Astrocyte (in vitro differentiated cells and primary cell): ENCODE measurements around the gene SLC22A4. TPM values are rescaled to one million over a fixed set of nuclear protein-coding genes. Genes with fewer than 3 reads are reported as not detected.

Experiments
- DNase-seq: peaks from one replicate; pipeline ENCODE4 v3.0.0-alpha.2; 2010; ENCODE audit warnings: low read depth
- FAIRE-seq: peaks from 2 replicates; lab custom pipeline; 2011; peaks lifted over from hg19 to GRCh38; lab: Jason Lieb, UNC
- H2AFZ ChIP-seq: 2 replicates; pipeline ENCODE4 v1.6.0; 2012; ENCODE audit warnings: low read depth, low read length, inconsistent platforms
- H3K27ac ChIP-seq: 2 replicates; pipeline ENCODE4 v1.5.1; 2011; ENCODE audit warnings: low read depth, low read length, inconsistent platforms
- H3K27me3 ChIP-seq: 2 replicates; pipeline ENCODE4 v1.6.0; 2011; ENCODE audit warnings: low read length, inconsistent platforms; ENCODE audit not compliant: insufficient read depth
- H3K36me3 ChIP-seq: 2 replicates; pipeline ENCODE4 v1.5.1; 2011; ENCODE audit warnings: low read length, inconsistent platforms; ENCODE audit not compliant: insufficient read depth
- H3K4me1 ChIP-seq: 2 replicates; pipeline ENCODE4 v1.5.1; 2011; ENCODE audit warnings: low read length, inconsistent platforms; ENCODE audit not compliant: insufficient read depth
- H3K4me2 ChIP-seq: 2 replicates; pipeline ENCODE4 v1.6.0; 2012; ENCODE audit warnings: low read length, inconsistent platforms
- H3K4me3 ChIP-seq: 2 replicates; pipeline ENCODE4 v1.5.1; 2011; ENCODE audit warnings: low read depth, mild to moderate bottlenecking, low read length, inconsistent platforms; ENCODE audit not compliant: insufficient read depth
- H3K79me2 ChIP-seq: 2 replicates; pipeline ENCODE4 v1.6.0; 2012; ENCODE audit warnings: mild to moderate bottlenecking, low read length, inconsistent platforms; ENCODE audit not compliant: insufficient read depth
- H3K9ac ChIP-seq: 2 replicates; pipeline ENCODE4 v1.6.0; 2012; ENCODE audit warnings: mild to moderate bottlenecking, low read length, inconsistent platforms
- H3K9me3 ChIP-seq: 2 replicates; pipeline ENCODE4 v1.5.1; 2012; ENCODE audit warnings: low read depth, mild to moderate bottlenecking, low read length, inconsistent platforms; ENCODE audit not compliant: insufficient read depth
- H4K20me1 ChIP-seq: 2 replicates; pipeline ENCODE4 v1.6.0; 2012; ENCODE audit warnings: low read length, inconsistent platforms; ENCODE audit not compliant: insufficient read depth
- H3K27ac Mint-ChIP-seq: one replicate; pipeline ENCODE4 v1.8.0; 2021; ENCODE audit warnings: mild to moderate bottlenecking, mixed read lengths; ENCODE audit not compliant: unreplicated experiment
- H3K27me3 Mint-ChIP-seq: one replicate; pipeline ENCODE4 v1.8.0; 2021; ENCODE audit warnings: low read depth, mixed read lengths; ENCODE audit not compliant: unreplicated experiment
- H3K36me3 Mint-ChIP-seq: one replicate; pipeline ENCODE4 v1.8.0; 2021; ENCODE audit warnings: low read depth, mixed read lengths; ENCODE audit not compliant: unreplicated experiment
- H3K4me1 Mint-ChIP-seq: one replicate; pipeline ENCODE4 v1.8.0; 2021; ENCODE audit warnings: low read depth, mixed read lengths; ENCODE audit not compliant: unreplicated experiment
- H3K4me3 Mint-ChIP-seq: one replicate; pipeline ENCODE4 v1.8.0; 2021; ENCODE audit warnings: mild to moderate bottlenecking, moderate library complexity, mixed read lengths; ENCODE audit not compliant: unreplicated experiment
- H3K9me3 Mint-ChIP-seq: one replicate; pipeline ENCODE4 v1.8.0; 2021; ENCODE audit warnings: mild to moderate bottlenecking, mixed read lengths; ENCODE audit not compliant: unreplicated experiment
- EZH2 ChIP-seq: IDR thresholded peaks from 2 replicates; pipeline ENCODE4 v1.6.1; 2012; ENCODE audit warnings: mild to moderate bottlenecking, low read length, inconsistent platforms; ENCODE audit not compliant: insufficient read depth
- total RNA-seq: library from RNA; stranded (reverse); gene quantifications from 2 replicates; pipeline ENCODE4 v1.2.1, GENCODE V29; 2021
- TF ChIP-seq, protein P1 (sequence below): IDR thresholded peaks from 2 replicates; pipeline ENCODE4 v1.5.1; 2011; ENCODE audit warnings: low read depth, mild to moderate bottlenecking, inconsistent platforms, low read length, moderate library complexity; ENCODE audit not compliant: insufficient read depth

The SLC22A4 gene
- total RNA-seq, 1 donor from 2014 or later: 4.5 TPM

DNA sequence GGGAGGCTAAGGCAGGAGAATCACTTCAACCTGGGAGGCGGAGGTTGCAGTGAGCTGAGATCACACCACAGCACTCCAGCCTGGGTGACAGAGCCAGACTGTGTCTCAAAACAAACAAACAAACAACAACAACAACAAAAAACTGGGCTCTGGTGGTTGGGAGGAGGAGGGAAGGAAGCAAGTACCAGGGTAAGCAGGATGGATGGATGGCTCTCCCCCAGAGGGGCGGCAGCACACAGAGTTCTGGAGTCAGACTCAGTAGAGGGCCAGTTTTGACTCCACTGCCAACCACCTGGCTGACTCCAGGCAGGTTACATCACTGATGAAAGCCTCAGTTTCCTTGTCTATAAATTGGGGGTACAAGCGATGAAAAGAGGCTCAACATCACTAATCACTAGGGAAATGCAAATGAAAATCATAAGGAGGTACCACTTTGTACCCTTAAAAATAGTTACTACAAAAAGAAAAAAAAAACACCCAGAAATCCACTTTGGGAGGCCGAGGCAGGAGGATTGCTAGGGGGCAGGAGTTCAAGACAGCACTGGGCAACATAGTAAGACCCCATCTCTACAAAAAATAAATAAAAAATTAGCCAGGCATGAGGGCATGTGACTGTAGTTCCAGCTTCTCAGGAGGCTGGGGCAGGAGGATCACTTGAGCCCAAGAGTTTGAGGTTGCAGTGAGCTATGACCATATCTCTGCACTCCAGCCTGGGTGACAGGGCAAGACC lies 3.2 kb downstream of the SLC22A4 start:
- Histone ChIP-seq H3K27ac (no peak overlapping the region), H3K4me3 (no peak overlapping the region), H3K4me1 (peaks cover 31% of the 10 kb centered on the region), H4K20me1 (peaks cover 14% of the 10 kb centered on the region), H3K36me3 (no peaks in the 10 kb centered on the region), H3K4me2 (no peak overlapping the region), H3K9ac (no peak overlapping the region), H2AFZ (no peak overlapping the region), H3K9me3 (no peaks in the 10 kb centered on the region), H3K79me2 (peaks cover 54% of the 10 kb centered on the region), H3K27me3 (no peaks in the 10 kb centered on the region)
- Mint-ChIP-seq H3K9me3 (no peaks in the 10 kb centered on the region), H3K4me3 (no peak overlapping the region), H3K4me1 (peaks cover 13% of the 10 kb centered on the region), H3K27ac (no peak overlapping the region), H3K27me3 (no peaks in the 10 kb centered on the region), H3K36me3 (no peaks in the 10 kb centered on the region)
- FAIRE-seq: no peak
- no peak for TF ChIP-seq EZH2
- TF ChIP-seq, protein P1, sequence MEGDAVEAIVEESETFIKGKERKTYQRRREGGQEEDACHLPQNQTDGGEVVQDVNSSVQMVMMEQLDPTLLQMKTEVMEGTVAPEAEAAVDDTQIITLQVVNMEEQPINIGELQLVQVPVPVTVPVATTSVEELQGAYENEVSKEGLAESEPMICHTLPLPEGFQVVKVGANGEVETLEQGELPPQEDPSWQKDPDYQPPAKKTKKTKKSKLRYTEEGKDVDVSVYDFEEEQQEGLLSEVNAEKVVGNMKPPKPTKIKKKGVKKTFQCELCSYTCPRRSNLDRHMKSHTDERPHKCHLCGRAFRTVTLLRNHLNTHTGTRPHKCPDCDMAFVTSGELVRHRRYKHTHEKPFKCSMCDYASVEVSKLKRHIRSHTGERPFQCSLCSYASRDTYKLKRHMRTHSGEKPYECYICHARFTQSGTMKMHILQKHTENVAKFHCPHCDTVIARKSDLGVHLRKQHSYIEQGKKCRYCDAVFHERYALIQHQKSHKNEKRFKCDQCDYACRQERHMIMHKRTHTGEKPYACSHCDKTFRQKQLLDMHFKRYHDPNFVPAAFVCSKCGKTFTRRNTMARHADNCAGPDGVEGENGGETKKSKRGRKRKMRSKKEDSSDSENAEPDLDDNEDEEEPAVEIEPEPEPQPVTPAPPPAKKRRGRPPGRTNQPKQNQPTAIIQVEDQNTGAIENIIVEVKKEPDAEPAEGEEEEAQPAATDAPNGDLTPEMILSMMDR: no peak
- no peak for DNase-seq

DNA sequence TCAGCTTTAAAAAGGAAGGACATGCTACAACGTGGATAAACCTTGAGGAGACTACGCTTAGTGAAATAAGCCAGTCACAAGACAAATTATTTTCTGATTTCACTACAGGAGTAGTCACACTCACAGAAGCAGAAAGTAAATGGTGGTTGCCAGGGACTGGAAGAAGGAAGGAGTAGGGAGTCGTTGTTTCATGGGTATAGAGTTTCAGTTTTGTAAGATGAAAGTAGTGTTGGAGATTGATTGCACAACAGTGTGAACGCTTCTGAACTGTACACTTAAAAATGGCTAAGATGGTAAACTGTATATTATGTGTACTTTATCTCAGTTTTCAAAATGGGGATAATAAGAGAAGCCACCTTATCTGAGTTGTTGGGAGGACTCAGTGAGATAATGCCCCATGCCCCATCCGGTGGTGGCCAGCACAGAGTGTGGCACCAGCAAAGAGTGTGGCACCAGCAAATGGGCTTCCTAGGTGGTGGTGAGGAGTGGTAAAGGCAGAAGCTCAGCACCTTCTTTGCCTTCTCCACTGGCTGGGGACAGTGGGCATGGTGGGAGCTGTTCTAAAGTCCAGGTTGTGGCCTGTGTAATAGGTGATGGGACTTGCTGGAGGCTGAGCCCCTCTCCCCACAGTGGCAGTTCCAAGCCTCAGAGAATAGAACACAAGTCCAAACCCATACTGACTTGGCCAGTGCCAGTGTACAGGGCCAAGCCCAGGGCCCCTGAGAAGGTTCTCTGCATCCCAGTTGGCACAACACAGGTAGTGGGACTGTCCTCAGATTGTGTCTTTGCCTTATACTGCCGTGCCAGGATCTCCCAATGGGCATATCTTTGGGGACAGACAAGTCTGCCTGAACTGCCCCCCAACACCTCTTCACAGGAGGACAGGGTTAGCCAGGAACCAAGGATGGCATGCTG lies 4.4 kb downstream of the SLC22A4 start:
- H3K4me1 ChIP-seq: peaks cover 22% of the 10 kb centered on the region
- H4K20me1 ChIP-seq: peaks cover 14% of the 10 kb centered on the region
- no peak overlapping the region for H3K27ac Mint-ChIP-seq
- no peaks in the 10 kb centered on the region for H3K9me3 ChIP-seq
- DNase-seq: no peak
- no peaks in the 10 kb centered on the region for H3K27me3 ChIP-seq
- peaks cover under 1% of the 10 kb centered on the region for H3K36me3 Mint-ChIP-seq
- H3K9me3 Mint-ChIP-seq: no peaks in the 10 kb centered on the region
- H3K9ac ChIP-seq: no peak overlapping the region
- peaks cover 54% of the 10 kb centered on the region for H3K79me2 ChIP-seq
- no peak overlapping the region for H3K4me2 ChIP-seq
- no peak for TF ChIP-seq EZH2
- TF ChIP-seq, protein P1: no peak
- peaks cover 9% of the 10 kb centered on the region for H3K4me1 Mint-ChIP-seq
- no peak overlapping the region for H3K27ac ChIP-seq
- no peak for FAIRE-seq
- H3K4me3 ChIP-seq: no peak overlapping the region
- no peak overlapping the region for H3K4me3 Mint-ChIP-seq
- H3K36me3 ChIP-seq: no peaks in the 10 kb centered on the region
- H2AFZ ChIP-seq: no peak overlapping the region
- H3K27me3 Mint-ChIP-seq: no peaks in the 10 kb centered on the region
